Lower leg skin (tissue), 4 donors: ENCODE data around the gene ABCG2. TPM values are rescaled to one million over a fixed set of nuclear protein-coding genes. Genes with fewer than 3 reads are reported as not detected.

Experiments
- DNase-seq, 2 donors: peaks; one replicate each; pipeline ENCODE4 v3.0.0-alpha.2; 2019; ENCODE audit warnings: low spot score in 2 of 2
- H3K4me3 ChIP-seq: fragments of 200-600 bp; sonication (generic); 2 replicates; pipeline ENCODE4 v1.5.1; 2017; ENCODE audit warnings: mild to moderate bottlenecking, low read depth; ENCODE audit not compliant: poor library complexity, severe bottlenecking
- POLR2A ChIP-seq, 2 donors: fragments of 450-650 bp; IDR thresholded peaks; one replicate each; pipeline ENCODE4 v1.6.1; 2016 to 2017; ENCODE audit warnings: antibody characterized with exemption in 2 of 2, mild to moderate bottlenecking in 1 of 2, moderate library complexity in 1 of 2
- WGBS, 2 donors: methylation state at CpG; one replicate each; pipeline ENCODE4 v1.1.5; 2018; 5-methylcytosine and 5-hydroxymethylcytosine counted together
- intact Hi-C: fragments of 100-400 bp; cut with DNase I; formaldehyde crosslinking; loops from one replicate; pipeline ENCODE4 v1.15.0; 2023; ENCODE audit warnings: low total_unique reads
- total RNA-seq, 4 donors: library from RNA; depleted of rRNA; stranded (reverse); fragments of >200 nt; gene quantifications; one replicate each; pipeline ENCODE4 v1.1.0, GENCODE V29; 2016
- TF ChIP-seq, protein P1 (sequence below), 3 donors: fragments of 450-650 bp; IDR thresholded peaks; one replicate each; pipeline ENCODE4 v1.5.1; 2016; ENCODE audit warnings: antibody characterized with exemption in 3 of 3, mild to moderate bottlenecking in 3 of 3, moderate library complexity in 2 of 3

Gene ABCG2
- total RNA-seq, 4 donors from 2014 or later: 0.38 to 3.6 (median 1.3) TPM

DNA sequence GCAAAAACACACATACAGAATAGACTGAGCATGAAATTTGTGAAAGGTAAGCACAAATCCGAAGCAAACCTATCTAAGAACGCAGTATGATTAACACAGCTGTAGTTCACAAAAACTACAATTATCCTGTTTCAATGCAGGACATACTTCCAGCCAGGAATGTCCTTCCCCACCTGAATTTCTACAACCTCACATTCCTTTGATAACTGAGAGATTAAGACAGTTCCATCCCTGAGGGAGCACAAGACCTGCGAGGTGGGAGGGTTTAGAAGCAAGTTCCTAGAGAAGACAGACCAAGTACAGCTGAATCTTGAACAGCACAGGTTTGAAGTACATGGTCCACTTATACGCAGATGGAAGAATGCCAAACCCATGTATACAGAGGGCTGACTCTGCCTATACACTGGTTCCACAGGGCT lies 10.6 kb downstream of the ABCG2 start:
- no peak for DNase-seq
- intact Hi-C loops: no loop called here

GRCh38 chr4:88146891-88147290 lies 11.5 kb downstream of the ABCG2 start:
- H3K4me3 ChIP-seq: no peak overlapping the region
- TF ChIP-seq, protein P1, sequence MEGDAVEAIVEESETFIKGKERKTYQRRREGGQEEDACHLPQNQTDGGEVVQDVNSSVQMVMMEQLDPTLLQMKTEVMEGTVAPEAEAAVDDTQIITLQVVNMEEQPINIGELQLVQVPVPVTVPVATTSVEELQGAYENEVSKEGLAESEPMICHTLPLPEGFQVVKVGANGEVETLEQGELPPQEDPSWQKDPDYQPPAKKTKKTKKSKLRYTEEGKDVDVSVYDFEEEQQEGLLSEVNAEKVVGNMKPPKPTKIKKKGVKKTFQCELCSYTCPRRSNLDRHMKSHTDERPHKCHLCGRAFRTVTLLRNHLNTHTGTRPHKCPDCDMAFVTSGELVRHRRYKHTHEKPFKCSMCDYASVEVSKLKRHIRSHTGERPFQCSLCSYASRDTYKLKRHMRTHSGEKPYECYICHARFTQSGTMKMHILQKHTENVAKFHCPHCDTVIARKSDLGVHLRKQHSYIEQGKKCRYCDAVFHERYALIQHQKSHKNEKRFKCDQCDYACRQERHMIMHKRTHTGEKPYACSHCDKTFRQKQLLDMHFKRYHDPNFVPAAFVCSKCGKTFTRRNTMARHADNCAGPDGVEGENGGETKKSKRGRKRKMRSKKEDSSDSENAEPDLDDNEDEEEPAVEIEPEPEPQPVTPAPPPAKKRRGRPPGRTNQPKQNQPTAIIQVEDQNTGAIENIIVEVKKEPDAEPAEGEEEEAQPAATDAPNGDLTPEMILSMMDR (IDR thresholded peaks at IDR 0.05): no peak
- TF ChIP-seq POLR2A (IDR thresholded peaks at IDR 0.05): no peak
- intact Hi-C loops: no loop called here
- DNase-seq: no peak

More for the DNA sequence above, 10.6 kb downstream of the ABCG2 start:
- 41 to 57% methylated on average over 4 of the region's 4 CpGs for WGBS, 2 donors
- no peak overlapping the region for H3K4me3 ChIP-seq
- TF ChIP-seq POLR2A (IDR thresholded peaks at IDR 0.05): no peak

GRCh38 chr4:88144866-88145300 lies 13.6 kb downstream of the ABCG2 start:
- intact Hi-C loops: no loop called here
- 69 to 70% methylated on average over 3 of the region's 3 CpGs for whole genome bisulfite sequencing, 2 donors
- H3K4me3 ChIP-seq: no peak overlapping the region
- TF ChIP-seq POLR2A (IDR thresholded peaks at IDR 0.05): no peak
- TF ChIP-seq, protein P1 (IDR thresholded peaks at IDR 0.05): no peak
- DNase-seq: no peak

DNA sequence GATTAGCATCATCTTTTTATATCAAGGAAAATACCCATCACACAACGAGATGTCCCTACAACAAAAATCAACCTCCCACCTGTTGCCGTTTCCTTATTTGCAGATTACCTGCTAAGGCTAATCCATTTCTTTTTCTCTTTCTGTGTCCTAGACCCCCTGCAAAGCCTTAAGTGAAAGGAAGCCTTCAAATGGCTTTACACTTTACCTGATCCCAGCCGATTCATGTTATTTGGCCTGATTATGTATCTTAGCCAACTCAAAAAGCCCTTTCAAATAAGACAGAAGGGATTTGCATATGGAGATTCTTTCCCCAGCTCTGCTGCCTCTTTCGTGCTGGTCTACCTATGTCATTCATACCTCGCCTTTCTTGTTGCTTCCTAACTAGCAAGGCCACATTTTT lies 14.4 kb downstream of the ABCG2 start:
- DNase-seq: no peak
- TF ChIP-seq, protein P1 (IDR thresholded peaks at IDR 0.05): no peak
- TF ChIP-seq POLR2A (IDR thresholded peaks at IDR 0.05): no peak
- no peak overlapping the region for H3K4me3 ChIP-seq
- WGBS, 2 donors: 68 to 69% methylated on average over 5 of the region's 5 CpGs
- intact Hi-C loops: no loop called here

DNA sequence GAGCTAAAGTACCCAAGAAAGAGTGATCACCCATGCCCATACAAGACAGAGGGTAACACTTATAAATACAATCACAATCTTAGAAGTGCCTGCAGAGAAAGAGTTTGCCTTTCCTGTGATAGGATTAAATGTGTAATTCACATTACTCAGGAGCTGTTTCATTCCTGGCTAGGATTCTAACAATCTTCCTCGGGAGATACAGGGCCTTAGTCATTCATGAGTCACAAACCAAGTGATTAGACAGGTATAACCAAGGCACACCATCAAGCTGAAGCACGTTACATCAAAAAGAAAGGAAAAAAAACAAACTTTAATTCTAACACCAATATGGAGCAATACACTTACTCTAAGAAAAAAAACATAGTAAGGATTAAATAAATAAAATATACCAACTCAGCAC lies 14.9 kb downstream of the ABCG2 start:
- intact Hi-C loops: no loop called here
- H3K4me3 ChIP-seq: no peak overlapping the region
- TF ChIP-seq, protein P1 (IDR thresholded peaks at IDR 0.05): no peak
- no peak for TF ChIP-seq POLR2A (IDR thresholded peaks at IDR 0.05)
- no peak for DNase-seq
- 31 to 36% methylated on average over 2 of the region's 2 CpGs for WGBS, 2 donors

DNA sequence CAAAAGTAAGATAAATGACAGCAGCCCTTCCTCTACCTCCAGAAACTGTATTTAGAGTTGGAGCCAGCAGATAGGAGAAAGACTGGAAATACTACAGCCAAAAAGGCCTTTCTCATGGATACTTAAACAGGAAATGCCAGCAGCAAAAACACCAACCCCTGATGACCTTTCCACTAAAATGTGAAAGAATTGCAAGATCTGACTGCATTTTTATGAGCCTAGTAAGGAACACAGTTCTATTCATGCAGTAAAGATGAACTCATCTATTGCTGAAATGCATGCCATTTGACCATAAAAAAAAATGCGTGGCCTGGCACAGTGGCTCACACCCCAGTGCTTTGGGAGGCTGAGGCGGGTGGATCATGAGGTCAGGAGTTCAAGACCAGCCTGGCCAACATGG lies 19.9 kb downstream of the ABCG2 start:
- no peak overlapping the region for H3K4me3 ChIP-seq
- 74 to 79% methylated on average over 2 of the region's 2 CpGs for WGBS, 2 donors
- DNase-seq: no peak
- TF ChIP-seq POLR2A (IDR thresholded peaks at IDR 0.05): no peak
- TF ChIP-seq, protein P1 (IDR thresholded peaks at IDR 0.05): no peak
- intact Hi-C loops: no loop called here
